DMS53 (cell line): Measurements from ENCODE around the gene KICS2.

Source experiments
- DNase-seq: peaks from one replicate; lab custom pipeline; 2025; lab: John Stamatoyannopoulos, UW

Gene KICS2

GRCh38 chr12:64173456-64173855, 48.6 kb downstream of the KICS2 start:
- no peak for DNase-seq
